Stimulated activated CD4-positive, alpha-beta T cell treated with anti-CD3 and anti-CD28 coated beads, Interleukin-4, amount 100 ng/mL, for 4 hours (primary cell): ENCODE results near the gene MTMR11.
A peak's percentile ranks its signal among the peaks of the same experiment; 100 is the strongest.
"Not testable (repeated sequence)": the region's sequence is repeated elsewhere in the genome, so short reads cannot be mapped to it uniquely, and the experiment has no call there.

Source experiments
- DNase-seq, 2 experiments: peaks; one replicate each; pipeline ENCODE4 v3.0.0-alpha.2; 2020

MTMR11 gene, protein sequence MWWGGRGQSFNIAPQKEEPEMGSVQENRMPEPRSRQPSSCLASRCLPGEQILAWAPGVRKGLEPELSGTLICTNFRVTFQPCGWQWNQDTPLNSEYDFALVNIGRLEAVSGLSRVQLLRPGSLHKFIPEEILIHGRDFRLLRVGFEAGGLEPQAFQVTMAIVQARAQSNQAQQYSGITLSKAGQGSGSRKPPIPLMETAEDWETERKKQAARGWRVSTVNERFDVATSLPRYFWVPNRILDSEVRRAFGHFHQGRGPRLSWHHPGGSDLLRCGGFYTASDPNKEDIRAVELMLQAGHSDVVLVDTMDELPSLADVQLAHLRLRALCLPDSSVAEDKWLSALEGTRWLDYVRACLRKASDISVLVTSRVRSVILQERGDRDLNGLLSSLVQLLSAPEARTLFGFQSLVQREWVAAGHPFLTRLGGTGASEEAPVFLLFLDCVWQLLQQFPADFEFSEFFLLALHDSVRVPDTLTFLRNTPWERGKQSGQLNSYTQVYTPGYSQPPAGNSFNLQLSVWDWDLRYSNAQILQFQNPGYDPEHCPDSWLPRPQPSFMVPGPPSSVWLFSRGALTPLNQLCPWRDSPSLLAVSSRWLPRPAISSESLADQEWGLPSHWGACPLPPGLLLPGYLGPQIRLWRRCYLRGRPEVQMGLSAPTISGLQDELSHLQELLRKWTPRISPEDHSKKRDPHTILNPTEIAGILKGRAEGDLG

DNA sequence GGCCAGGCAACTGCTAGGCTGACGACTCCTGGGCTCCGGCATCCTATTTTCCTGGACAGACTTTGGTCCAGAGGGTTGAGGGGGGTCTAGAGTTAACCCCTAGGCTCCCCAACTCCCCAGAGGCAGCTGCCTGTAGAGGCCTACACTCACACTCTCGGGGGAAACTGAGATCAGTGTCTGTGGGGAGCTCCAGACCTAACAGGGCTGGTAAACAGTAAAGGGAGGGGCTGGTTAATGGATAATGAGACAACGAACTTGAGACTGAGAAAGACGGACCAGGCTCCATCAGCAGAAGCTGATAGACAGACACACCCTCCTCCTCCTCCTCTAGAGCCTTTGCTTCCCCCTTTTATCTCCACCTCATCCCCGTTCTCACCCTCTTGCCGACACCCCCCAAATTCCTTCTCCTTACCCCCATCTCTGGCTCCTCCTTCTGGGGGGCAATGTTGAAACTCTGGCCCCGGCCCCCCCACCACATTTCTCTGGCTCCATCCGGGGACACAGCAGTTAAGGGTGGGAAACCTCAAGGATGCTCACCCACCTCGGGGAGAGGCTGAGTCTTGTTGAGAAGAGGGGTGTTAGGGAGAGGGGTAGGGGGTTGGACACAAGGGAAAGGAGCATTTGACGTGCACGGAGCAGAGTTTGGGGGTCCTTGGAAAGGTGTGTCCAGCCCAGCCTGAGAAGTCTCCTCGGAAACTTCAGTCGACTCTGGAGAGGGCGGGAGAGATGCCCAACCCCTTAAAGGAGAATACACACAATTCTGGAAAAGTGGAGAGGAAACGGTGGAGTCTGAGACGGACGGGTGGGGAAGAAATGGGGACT lies at the start of gene MTMR11:
TSS of gene MTMR11 (minus strand) at position 710 of the 822 bp plus-strand sequence. CDS start at position 478, 232 bp downstream.
- no peak for DNase-seq

DNA sequence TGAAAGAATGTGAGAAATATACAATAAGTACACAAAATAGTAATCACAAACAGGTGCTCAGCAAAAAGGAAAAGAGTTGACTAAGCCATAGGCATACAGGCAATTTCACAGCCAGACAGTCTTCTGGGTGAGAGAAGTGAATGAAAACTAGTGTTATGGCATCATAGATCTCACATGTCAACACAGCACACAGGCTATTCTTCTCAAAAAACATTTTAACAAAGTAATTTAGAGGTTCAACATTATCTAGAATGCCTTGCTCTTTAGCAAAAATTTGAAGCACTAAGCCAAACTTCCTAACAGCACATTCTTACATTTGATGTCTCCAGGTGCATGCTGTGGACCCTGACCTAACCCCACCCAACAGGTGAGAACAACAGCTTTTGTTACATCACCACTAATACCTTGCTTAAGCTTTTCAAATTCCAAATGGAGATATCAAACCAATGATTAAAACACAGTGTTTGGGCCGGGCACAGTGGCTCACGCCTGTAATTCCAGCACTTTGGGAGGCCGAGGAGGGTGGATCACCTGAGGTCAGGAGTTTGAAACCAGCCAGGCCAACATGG lies 43.4 kb upstream of the MTMR11 start:
- no peak for DNase-seq

DNA sequence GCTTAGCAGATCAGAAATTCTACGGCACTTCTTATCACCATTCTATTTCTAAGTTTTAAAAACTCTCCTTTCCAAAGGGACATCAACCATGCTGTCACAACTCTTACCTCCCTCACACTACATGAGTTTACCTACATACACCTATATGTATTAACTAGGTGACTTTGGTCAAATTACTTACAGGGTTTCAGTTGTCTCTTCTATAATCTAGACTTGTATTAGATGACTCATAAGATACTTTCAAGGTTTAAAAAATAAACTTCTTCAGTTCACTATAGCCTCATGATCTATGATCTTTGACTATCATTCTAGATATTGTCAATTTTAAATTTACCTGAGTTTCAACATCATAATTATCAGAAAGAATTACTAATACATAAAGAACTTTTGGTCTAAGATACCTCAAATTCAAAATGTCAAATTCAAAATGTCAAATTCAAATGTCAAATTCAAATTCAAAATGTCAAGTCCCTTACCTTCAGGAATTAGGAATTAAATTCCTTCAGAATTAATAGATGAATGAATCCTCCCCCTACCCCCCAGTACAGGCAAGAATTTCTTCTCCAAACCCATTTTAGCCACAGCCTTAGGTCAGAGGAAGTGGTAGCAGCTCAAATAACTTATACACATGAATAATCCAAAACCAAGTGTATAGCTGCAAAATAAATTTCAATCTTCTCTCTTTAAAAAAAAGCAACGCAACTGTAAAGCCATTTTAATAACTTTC lies 42.7 kb upstream of the MTMR11 start:
- DNase-seq, result no peak

DNA sequence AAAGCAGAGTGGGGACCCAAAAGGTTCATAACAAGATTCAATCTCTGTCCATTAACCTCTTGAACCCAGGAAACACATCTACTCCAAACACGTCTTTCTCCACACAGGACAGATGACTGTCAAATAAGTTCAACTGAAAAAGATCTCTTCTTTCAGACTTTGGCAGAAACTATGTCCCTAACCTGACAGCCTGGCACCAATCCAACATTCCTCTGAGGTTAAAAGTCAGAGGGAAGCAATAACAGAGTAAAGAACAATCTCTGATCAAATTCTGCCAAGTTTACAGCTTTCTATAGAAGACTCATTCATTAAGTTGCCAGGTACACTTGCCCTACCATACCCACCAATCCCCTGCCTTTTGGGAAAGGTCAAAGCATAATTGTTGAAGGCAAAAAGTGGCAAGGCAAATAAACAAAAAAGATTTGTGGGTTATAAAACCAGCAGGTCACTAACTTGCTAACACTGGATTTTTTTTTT lies 41.9 kb upstream of the MTMR11 start:
- DNase-seq, result no peak

DNA sequence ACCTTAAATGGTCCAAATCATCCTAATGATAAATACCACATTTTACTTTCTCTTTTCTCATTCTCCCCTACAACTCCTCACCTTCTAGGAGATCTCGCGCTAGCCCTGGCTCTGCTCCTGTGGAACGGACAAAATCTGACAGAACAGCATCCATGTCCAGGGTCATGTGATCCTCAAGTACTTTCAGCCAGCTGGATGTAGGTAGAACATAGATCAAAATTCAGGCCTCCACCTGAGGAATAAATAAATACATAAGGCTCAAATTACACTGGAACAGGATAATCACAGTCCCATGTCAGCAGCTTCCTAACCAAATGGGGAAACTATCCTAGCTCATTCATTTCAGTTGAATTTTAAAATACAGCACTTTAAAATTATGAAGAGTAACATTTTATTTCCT lies 40.7 kb upstream of the MTMR11 start:
- DNase-seq, result no peak

DNA sequence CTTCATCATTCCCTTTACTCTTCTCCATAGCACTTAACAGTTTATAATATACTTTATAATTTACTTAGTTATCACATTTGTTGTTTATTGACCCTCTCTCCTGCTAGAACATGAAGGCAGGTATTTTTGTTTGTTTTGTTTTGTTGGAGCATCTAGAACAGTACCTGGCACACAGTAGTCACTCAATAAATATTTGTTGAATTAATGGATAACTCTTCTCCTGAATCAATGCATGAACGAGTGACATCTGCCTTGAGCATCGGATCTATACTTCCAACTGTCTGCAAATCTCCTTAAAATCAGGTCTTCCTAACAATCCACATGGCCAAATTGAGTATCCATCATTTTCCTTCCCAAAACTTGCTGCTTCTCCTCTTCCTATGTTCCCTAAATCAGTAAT lies 35.9 kb upstream of the MTMR11 start:
- no peak for DNase-seq

DNA sequence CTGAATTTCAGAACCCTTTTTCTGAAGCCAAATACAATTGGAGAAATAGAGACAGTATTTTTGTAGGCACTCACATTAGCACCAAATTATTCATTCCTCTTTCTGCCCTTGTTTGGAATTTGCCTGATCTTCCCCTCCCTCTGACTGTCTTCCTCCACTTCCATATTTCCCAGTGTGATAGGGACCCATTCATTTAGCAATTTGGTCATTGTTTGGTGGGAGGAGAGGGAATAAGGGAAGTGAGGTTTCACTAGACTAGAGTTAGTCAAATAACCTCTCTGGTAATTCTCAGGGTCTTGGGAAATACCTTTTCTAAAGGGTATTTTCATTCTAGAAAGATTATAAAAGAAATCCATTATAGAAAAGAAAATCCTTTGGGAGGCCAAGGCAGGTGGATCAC lies 31.0 kb upstream of the MTMR11 start:
- DNase-seq, result no peak

DNA sequence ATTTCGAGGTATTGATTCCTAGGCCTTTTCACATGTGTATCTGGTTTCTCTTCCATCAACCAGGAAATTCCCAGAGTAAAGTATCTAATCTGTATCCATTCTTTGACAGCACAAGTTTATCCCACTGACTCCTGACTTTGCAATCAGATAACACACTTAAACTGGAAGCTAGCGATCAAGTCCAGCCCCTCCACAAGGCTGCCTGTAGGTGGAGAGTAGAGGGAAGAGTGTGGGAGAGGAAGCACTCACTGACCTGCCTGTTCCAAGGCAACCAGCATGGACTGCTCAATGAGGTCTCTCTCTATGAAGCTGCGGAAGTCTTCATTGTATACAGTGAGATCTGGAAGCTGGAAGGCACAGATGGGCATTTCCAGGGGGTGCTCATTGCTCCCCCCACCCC lies 30.4 kb upstream of the MTMR11 start:
- DNase-seq, result no peak

DNA sequence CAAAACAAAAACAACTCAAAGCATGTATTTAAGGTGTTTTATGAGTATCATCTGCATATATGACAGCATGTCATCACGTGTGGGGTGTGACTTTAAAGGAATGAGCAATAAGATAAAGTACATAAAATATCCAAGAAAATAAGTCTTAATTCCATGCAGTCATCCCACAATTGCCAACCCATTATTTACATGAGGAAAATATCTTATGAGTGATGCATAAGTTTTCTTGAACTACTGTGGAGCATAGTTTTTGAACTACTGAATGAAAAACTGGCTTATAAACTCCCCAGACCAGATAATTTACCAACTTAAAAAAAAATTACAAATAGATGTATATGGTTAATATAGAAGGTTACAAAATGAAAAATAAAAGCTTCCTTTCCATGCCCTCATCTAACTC lies 29.7 kb upstream of the MTMR11 start:
- DNase-seq, result no peak

DNA sequence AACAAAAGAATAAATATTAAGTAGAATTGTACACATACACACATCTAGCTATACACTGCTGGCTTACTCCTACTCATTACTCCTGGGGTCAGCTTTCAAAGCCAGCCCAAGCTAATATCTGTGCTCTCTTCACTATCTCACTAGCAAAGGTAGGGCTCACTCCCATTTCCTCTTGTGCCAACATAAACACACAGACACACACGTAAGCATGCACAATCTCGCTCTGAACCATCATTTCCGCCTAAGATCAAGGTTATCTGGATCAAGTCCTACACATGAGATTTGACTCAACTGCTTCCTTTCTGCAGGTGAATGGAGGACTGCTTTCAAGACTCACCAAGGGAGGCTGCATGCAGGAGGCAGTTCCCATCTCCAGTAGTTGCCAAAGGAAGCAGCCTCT lies 28.8 kb upstream of the MTMR11 start:
- DNase-seq, result no peak

DNA sequence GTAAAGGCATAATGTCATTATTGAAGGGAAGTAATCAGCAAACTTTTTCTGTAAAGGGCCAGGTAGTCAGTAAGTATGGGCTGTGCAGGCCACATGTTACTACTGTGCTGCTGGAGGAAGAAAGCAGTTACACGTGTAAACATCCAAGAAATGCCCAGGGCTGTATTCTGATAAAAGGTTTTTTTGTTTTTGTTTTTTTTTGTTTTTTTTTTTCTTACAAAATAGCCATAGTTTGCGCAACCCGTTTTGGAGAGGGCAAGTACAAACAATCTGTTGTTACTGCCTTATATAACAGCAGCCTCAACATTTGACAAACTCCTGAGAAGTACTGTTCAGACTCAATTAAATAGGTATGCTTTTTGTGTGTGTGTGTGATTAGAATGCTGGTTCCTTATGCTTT lies 26.7 kb upstream of the MTMR11 start:
- no peak for DNase-seq

DNA sequence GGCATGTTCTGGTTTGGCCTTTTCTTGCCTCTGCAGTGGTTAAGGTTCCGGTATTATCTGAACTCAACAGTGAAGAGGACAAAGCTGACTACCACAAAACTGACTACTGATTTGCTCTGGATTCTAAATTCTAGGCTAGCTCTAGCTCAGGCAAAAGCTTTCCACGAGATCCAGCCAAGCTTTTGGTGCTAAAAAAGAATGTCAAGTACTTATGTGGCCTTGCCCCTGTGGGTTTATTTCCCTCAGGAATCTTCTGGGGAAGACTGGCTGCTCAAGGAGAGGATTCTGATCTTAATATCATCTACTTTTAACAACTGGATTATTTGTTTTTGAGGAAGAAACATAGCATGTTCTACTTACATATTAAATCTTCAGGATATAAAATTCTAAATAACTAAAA lies 26.1 kb upstream of the MTMR11 start:
- DNase-seq, result no peak

DNA sequence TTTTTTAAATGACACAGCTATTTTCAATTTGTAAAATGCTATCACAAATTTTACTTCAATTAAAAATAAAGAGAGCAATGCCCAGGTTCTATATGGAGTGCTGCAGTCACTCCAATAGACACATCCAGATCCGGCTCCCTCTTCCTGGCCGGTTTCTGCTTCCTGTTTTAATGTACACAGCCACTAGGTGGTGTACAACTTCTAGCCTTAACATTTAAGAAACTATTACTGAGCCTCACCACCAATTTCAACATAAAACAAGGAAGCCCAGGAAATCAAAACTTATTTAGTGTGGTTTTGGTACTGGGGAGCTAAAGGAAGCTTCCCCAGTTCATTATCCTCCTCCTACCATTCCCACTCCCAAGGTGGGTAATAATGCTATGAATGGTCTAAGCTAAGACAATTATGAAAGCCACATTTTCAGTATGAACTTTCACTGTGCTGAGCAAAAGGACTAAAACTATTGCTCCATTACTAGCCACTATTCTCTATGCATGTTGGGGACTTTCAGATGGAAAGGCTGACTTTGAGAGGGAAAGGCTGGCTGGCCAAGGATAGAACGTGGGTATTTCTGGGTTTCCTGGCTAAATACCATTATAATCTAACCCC lies 25.5 kb upstream of the MTMR11 start:
- DNase-seq, result peak in 1 of 2 experiments; percentile 38

DNA sequence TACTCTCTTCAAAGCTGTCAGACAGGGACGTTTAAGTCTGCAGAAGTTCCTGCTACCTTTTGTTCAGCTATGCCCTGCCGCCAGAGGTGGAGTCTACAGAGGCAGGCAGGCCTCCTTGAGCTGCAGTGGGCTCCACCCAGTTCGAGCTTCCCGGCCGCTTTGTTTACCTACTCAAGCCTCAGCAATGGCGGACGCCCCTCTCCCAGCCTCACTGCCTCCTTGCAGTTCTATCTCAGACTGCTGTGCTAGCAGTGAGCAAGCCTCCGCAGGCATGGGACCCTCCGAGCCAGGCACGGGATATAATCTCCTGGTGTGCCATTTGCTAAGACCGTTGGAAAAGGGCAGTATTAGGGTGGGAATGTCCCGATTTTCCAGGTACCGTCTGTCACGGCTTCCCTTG lies 20.9 kb upstream of the MTMR11 start:
- not testable (repeated sequence) for DNase-seq

DNA sequence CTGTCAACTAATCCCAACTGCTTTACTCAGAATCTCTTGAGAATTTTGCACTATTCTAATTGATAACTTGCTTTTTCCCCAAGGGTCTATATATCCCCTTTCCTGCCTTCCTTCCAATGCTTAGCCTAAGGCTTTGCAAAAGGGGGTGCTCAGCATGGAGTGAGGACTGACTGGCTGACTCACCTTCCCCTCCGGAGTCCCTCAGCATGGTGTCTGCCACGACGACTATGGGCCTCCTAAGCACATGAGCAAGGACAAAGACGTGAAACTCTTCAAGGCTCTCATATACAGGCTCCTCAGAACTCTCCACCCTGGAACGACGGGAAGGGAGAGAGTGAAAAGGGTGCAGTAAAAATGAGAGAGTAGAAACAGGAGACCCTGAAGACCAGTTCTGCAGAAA lies 13.2 kb upstream of the MTMR11 start:
- DNase-seq, result no peak

DNA sequence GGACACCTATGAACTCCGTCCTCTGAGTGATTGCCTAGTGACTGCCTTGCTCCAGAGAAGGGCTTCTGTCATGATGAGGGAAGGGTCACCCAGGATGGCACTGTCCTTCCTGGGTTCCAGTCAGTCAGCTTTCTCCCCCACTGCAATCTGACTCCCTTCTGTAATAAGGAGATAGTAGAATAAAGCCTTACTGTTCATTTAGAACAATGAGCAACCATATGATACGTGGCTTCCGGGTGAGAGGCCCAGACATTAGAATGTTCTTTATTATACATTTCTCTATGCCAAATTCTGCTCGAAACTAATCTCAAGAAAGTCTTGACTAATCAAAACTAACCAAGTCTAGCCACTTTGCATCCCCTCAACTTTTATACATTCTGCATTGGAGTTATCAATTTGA lies 8.5 kb upstream of the MTMR11 start:
- no peak for DNase-seq

DNA sequence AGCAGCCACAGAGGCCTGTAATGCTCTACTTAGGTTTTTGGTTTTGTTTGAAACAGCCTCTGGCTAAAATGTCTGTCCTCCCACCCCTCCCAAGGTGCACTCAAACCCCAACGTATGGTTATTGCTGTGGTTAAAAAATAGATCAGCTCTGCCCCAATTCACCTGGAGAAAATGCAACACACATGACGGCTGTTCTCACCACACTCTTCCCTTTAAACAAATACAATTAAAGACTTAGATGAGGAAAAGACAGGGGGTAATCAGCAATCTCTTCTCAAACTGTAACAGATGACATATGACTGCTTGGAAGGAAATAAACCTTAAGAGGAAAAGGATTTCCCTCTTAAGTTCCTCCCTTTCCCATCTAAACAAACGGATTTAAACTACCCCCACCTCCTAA lies 6.2 kb upstream of the MTMR11 start:
- no peak for DNase-seq

DNA sequence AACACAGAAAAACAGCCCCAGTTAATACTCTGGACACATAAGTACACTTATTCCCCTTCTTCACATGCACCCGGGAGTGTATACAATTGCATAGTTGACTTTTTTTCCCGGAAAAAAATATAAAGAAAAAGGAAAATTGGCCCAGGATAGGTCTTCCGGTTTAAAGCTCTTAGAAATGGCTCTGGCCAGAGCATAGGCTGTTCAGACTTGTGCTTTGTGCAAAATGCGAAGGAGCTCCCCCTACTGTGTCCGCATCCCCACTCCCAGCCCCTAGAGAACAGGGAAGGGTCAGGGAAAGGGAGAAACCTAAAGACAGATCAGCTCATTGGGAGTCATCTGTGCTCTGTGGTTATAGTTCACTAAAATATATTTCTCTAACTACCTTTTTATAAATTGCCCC lies 5.5 kb upstream of the MTMR11 start:
- no peak for DNase-seq

DNA sequence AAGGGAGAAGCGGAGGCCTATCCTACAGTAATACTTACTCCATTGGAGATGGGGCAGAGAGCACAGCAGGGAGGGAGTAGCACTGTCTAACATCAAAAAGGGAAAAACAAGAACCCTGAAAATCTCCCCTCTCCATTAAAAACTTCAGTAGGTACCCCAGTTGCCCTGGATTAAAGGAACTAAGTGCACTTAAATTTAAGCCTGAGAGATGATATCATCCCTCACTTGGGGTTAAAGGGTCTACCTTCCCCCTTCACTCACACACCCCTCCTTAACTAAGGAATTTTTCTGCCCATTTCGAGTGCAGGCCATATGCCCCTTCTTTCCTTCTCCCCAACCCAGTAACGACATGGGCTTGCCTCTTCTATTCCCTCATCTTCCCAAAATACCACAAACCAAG lies 3.7 kb upstream of the MTMR11 start:
- no peak for DNase-seq

DNA sequence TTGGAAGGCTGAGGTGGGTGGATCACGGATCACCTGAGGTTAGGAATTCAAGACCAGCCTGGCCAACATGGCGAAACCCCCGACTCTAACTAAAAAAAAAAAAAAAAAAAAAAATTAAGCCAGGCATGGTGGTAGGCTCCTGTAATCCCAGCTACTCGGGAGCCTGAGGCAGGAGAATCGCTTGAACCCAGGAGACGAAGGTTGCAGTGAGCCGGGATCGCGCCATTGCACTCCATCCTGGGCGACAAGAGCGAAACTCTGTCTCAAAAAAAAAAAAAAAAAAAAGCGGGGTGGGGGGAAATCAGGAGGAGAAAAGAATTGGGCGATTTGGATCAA lies 2.0 kb upstream of the MTMR11 start:
- DNase-seq, result not testable (repeated sequence)

DNA sequence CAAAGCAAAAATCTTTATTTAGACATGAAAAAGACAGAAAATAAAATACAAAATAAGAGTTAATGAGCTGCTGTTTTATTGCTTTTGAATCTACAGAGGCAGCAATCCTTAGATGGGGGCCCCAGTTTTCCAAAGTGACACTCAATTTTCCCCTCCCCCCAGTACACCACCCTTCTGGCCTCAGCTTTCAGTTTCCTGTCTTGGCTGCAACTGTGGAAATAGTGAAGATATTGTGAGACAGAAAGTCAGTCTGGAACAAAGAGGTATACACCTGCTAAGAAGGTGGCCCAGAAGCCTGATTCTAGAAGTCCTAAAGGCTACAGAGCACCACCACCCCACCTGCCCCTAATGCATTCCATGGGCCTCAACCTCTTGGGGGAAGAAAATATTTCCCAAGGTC lies 1.1 kb upstream of the MTMR11 start:
- peak in 1 of 2 experiments; percentile 14 for DNase-seq
